Renal pelvis (tissue), 4 donors: Measurements from ENCODE around the gene FEN1. TPM values are rescaled to one million over a fixed set of nuclear protein-coding genes. Genes with fewer than 3 reads are reported as not detected.

Experiments used
- DNase-seq: peaks from one replicate; pipeline ENCODE4 v3.0.0-alpha.2; 2013
- polyA plus RNA-seq, 3 donors: library from polyadenylated mRNA; unstranded; fragments of 120-200 nt; gene quantifications; one replicate each; pipeline ENCODE4 v1.2.1, GENCODE V29; 2013; ENCODE audit not compliant: insufficient read length in 3 of 3

The FEN1 gene
- polyA plus RNA-seq, 3 donors: 37.3 to 47.6 (median 38.9) TPM

GRCh38 chr11:61753672-61754071 is 39.0 kb upstream of the FEN1 start:
- DNase-seq: no peak

GRCh38 chr11:61754534-61755482 is 37.9 kb upstream of the FEN1 start:
- DNase-seq: no peak

DNA sequence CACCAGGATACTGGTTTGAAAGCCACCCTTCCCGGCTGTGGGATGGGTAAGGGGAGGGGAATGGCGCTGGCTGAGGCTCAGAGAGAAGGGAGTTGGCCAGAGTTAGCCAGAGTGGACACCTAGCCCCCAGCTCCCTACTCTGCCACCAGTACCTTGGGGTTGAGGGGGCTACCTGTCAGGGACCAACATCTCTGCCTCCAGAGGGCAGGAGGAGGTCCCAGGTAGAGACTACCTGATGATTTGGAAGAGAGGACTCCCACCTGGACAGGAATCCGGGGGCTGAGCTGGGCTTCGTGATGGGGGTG is 36.6 kb upstream of the FEN1 start:
- DNase-seq: no peak

- no peak for DNase-seq
These were observed 36.1 kb upstream of the FEN1 start for GRCh38 chr11:61756452-61757212.

DNA sequence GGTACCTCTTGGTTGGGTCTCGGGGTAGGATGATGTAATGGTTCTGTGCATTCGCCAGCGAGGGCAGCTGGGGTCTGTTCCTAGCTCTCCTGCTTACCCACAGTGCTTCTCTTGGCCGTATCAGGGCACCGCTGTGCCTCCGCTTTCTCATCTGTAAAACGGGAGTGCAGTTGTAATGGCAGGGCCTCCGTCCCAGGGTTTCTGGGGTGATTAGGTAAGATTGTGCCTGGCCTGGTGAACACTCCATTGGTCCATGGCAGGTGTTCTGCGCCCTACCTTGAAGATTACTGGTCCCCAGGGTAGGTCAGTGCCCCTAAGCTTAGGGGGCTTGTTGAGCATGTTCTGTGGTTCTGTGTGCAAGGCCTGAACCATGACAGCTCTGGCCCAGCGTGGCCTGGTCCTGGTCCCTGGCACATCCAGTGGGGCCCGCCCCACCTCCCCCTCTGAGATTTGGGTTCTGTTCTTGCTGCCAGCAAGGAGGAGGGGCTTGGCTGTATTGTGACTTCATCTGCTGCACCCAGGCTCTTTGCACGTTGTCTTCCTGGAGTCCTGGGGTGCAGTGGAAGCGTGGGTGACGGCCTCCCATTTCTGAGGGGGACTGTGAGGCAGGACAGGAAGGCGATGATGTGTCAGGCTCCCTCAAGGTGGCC is 35.4 kb upstream of the FEN1 start:
- DNase-seq: no peak

- no peak for DNase-seq
These were observed 31.8 kb upstream of the FEN1 start for GRCh38 chr11:61760946-61761345.

- DNase-seq: no peak
These were observed 31.1 kb upstream of the FEN1 start for GRCh38 chr11:61761440-61762222.

DNA sequence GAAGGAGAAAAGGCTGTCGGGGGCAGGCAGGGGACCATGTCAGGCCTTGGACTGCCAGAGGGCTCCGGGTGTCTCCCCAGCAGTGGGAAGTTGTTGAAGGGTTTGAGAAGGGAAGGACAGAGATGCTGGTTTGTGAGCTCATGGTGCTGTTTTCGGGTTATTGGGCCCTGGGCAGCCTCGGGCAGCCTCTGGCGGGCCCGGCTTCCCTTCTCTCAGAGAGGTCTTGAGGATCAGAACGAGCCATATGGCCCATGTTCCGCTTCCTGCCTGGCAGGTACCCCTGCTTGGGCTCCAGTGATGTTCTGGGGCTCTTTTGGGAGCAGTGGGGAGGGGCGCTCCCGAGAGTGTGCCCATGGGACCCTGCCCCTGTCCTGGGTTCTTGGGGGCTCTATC is 30.5 kb upstream of the FEN1 start:
- no peak for DNase-seq

- no peak for DNase-seq
These were observed 29.9 kb upstream of the FEN1 start for GRCh38 chr11:61762798-61763197.

DNA sequence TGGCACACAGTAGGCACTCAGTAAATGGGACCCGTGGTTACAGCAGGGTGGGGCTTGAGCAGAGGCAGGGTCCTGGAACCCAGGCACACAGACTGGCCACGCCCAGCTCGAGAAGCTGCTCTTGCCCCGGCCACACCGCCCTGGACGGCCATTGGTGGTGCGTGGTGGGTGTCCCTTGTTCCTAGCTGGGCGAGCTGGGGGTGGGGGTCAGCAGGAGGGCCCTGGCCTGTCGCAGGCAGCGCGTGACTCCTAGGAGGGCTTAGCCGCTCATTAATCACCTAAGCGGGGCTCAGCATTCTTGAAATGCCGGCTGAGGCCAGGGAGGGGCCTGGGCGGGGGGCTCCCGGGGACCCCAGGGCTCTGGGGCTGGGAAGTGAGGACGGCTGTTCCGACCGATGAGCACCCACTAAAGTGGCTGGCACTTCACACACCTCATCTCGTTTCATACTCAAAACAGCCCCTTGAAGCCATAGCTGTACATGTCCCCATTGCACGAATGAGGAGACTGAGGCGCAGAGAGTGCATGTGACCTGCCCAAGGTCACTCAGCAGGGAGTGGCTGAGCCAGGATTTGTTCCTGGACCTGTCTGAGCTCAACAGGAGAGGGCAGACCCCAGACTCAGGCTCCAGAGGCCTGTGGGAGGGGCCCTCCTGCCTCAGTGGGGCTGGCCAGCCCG is 28.6 kb upstream of the FEN1 start:
- DNase-seq: no peak

- DNase-seq: no peak
These were observed 28.0 kb upstream of the FEN1 start for GRCh38 chr11:61764606-61765260.

DNA sequence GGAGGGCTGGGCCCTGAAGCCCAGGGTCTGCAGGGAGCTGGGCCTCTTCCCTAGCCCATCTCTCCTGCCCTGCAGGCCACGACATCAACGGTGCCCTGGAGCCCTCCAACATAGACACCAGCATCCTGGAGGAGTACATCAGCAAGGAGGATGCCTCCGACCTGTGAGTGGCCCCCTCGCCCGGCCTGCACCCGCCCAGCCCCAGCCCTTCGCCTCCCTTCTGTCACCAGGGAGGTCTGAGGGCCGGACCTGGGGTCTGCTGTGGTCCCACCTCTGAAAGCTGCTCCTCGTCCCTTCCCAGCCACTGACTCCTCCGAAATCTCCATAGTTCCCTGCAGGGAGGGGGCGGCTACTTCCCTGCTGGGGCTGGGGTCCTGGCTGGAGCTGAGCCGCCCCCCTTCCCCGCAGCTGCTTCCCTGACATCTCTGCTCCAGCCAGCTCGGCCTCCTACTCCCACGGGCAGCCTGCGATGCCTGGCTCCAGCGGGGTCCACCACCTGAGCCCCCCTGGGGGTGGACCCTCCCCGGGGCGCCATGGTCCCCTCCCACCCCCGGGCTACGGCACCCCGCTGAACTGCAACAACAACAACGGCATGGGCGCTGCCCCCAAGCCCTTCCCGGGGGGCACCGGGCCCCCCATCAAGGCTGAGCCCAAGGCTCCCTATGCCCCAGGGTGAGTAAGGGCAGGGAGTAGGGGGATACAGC is 27.0 kb upstream of the FEN1 start:
- DNase-seq: no peak

GRCh38 chr11:61766353-61766841 is 26.3 kb upstream of the FEN1 start:
- DNase-seq: no peak

DNA sequence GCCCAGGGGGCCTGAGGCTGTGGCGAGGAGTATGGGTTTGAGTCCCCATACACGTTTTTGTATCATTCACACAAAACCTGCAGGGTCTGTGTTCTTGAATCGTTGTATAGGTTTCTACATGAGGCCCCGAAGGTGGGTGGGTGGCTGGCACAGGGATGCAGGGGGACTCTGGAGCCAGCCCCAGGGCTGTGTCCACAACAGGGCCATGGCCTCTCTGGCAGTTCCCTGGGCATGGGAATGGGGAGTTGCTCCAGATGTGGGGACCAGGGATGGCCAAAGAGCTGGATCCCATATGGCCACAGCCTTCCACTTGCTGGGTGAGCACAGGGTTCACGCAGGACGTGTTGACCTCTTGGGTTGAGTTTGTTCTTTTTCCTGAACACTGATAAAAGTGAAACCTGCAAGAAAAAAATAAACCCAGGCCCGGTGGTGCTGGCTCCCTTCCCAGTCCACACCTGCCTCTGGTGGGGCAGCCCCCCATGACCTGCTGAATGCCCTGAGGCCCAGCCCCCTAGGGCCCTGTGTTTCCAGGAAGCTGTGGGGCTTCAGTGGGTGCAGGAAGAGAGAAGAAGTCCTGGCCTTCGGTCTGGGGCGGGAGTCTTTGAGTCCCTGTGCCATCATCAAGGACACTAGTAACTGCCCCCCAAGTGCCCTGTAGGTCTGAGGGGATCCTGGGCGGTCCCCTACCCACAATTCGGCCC is 24.2 kb upstream of the FEN1 start:
- no peak for DNase-seq

- no peak for DNase-seq
These were observed 23.4 kb upstream of the FEN1 start for GRCh38 chr11:61769169-61769920.

GRCh38 chr11:61769946-61770683 is 22.6 kb upstream of the FEN1 start:
- DNase-seq: no peak

GRCh38 chr11:61771195-61771894 is 21.4 kb upstream of the FEN1 start:
- DNase-seq: no peak
